ENCODE measurements around the gene PDCD2. TPM values are rescaled to one million over a fixed set of nuclear protein-coding genes. Genes with fewer than 3 reads are reported as not detected.

PDCD2 gene
- total and polyA plus RNA-seq, 4 donors: 19.6 to 28.3 (median 23.2) TPM

DNA sequence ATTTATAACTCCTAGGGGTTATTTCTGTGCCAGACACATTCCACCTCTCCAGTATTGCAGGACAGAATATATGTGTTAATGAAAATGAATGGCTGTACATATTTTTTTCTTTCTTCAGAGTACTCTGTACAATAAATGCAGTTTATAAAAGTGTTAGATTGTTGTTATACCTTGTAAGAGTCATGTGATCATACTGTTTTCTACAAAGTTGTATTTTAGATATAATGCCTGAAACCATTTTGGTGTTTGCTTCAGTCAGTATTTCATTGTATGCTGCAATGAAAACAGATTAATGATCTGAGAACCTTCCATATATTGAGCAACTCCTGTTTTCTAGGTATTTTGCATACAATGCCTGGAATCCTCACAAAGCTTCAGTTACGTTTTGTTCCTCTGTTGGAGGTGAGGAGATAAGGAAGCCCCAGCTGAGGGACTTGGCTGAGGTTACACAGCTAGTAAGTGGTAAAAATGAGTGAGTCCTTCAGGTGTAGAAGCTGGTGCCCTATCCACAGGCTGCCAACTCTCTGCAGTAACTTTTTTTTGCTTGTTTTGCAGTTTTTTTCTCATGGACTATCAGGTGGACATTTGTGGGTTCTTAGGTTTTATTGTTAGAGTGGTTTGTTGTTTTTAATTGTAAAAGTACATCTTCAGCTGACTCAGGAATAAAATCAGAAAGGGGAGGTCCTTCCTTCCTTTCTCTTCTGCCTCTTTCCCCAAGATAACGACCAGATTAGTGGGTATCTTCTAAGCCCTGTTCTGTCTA is 11.6 kb downstream of the PDCD2 start:
- no peaks in the 10 kb centered on the region for H3K4me1 ChIP-seq (ENCODE audit: control insufficient read depth in 4 of 4, insufficient read depth in 4 of 4, low read length in 3 of 4)
- H3K27ac ChIP-seq (ENCODE audit: low read depth in 1 of 2, low read length in 2 of 2): no peak overlapping the region
- TF ChIP-seq GABPA (IDR thresholded peaks at IDR 0.05 in 1 of 2, conservative IDR thresholded peaks at IDR 0.05 in 1 of 2) (no peak), FOXA1 (IDR thresholded peaks at IDR 0.05) (no peak), HNF4A (conservative IDR thresholded peaks at IDR 0.05) (no peak), NR2F2 (IDR thresholded peaks at IDR 0.05) (no peak), YY1 (IDR thresholded peaks at IDR 0.05) (no peak), FOXA2 (IDR thresholded peaks at IDR 0.05) (no peak), TAF1 (conservative IDR thresholded peaks at IDR 0.05) (no peak), EGR1 (IDR thresholded peaks at IDR 0.05; ENCODE audit: low read depth in 2 of 2) (no peak), RXRA (IDR thresholded peaks at IDR 0.05) (no peak), HNF4G (IDR thresholded peaks at IDR 0.05) (no peak), SP1 (IDR thresholded peaks at IDR 0.05) (no peak), JUND (IDR thresholded peaks at IDR 0.05) (no peak), RAD21 (IDR thresholded peaks at IDR 0.05) (no peak)
- TF ChIP-seq, protein P1, sequence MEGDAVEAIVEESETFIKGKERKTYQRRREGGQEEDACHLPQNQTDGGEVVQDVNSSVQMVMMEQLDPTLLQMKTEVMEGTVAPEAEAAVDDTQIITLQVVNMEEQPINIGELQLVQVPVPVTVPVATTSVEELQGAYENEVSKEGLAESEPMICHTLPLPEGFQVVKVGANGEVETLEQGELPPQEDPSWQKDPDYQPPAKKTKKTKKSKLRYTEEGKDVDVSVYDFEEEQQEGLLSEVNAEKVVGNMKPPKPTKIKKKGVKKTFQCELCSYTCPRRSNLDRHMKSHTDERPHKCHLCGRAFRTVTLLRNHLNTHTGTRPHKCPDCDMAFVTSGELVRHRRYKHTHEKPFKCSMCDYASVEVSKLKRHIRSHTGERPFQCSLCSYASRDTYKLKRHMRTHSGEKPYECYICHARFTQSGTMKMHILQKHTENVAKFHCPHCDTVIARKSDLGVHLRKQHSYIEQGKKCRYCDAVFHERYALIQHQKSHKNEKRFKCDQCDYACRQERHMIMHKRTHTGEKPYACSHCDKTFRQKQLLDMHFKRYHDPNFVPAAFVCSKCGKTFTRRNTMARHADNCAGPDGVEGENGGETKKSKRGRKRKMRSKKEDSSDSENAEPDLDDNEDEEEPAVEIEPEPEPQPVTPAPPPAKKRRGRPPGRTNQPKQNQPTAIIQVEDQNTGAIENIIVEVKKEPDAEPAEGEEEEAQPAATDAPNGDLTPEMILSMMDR (IDR thresholded peaks at IDR 0.05; ENCODE audit: low read depth, low read length, missing input control): no peak
- TF ChIP-seq, protein P2, sequence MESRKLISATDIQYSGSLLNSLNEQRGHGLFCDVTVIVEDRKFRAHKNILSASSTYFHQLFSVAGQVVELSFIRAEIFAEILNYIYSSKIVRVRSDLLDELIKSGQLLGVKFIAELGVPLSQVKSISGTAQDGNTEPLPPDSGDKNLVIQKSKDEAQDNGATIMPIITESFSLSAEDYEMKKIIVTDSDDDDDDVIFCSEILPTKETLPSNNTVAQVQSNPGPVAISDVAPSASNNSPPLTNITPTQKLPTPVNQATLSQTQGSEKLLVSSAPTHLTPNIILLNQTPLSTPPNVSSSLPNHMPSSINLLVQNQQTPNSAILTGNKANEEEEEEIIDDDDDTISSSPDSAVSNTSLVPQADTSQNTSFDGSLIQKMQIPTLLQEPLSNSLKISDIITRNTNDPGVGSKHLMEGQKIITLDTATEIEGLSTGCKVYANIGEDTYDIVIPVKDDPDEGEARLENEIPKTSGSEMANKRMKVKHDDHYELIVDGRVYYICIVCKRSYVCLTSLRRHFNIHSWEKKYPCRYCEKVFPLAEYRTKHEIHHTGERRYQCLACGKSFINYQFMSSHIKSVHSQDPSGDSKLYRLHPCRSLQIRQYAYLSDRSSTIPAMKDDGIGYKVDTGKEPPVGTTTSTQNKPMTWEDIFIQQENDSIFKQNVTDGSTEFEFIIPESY (IDR thresholded peaks at IDR 0.05): no peak
- TF ChIP-seq, protein P3, sequence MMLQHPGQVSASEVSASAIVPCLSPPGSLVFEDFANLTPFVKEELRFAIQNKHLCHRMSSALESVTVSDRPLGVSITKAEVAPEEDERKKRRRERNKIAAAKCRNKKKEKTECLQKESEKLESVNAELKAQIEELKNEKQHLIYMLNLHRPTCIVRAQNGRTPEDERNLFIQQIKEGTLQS (IDR thresholded peaks at IDR 0.05): no peak
- TF ChIP-seq, protein P4, sequence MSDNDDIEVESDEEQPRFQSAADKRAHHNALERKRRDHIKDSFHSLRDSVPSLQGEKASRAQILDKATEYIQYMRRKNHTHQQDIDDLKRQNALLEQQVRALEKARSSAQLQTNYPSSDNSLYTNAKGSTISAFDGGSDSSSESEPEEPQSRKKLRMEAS (IDR thresholded peaks at IDR 0.05): no peak
- TF ChIP-seq, protein P5, sequence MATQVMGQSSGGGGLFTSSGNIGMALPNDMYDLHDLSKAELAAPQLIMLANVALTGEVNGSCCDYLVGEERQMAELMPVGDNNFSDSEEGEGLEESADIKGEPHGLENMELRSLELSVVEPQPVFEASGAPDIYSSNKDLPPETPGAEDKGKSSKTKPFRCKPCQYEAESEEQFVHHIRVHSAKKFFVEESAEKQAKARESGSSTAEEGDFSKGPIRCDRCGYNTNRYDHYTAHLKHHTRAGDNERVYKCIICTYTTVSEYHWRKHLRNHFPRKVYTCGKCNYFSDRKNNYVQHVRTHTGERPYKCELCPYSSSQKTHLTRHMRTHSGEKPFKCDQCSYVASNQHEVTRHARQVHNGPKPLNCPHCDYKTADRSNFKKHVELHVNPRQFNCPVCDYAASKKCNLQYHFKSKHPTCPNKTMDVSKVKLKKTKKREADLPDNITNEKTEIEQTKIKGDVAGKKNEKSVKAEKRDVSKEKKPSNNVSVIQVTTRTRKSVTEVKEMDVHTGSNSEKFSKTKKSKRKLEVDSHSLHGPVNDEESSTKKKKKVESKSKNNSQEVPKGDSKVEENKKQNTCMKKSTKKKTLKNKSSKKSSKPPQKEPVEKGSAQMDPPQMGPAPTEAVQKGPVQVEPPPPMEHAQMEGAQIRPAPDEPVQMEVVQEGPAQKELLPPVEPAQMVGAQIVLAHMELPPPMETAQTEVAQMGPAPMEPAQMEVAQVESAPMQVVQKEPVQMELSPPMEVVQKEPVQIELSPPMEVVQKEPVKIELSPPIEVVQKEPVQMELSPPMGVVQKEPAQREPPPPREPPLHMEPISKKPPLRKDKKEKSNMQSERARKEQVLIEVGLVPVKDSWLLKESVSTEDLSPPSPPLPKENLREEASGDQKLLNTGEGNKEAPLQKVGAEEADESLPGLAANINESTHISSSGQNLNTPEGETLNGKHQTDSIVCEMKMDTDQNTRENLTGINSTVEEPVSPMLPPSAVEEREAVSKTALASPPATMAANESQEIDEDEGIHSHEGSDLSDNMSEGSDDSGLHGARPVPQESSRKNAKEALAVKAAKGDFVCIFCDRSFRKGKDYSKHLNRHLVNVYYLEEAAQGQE (IDR thresholded peaks at IDR 0.05): no peak
- H3K9me3 ChIP-seq (ENCODE audit: control insufficient read depth in 4 of 4, low read length in 3 of 4): no peaks in the 10 kb centered on the region
- H3K4me3 ChIP-seq (ENCODE audit: low read depth in 1 of 3, low read length in 3 of 3): no peak overlapping the region
- H3K27me3 ChIP-seq (ENCODE audit: control insufficient read depth in 4 of 4, insufficient read depth in 4 of 4, low read length in 3 of 4): no peaks in the 10 kb centered on the region
- no peak overlapping the region for H3K9ac ChIP-seq (ENCODE audit: low read depth in 1 of 2, low read length in 2 of 2)
- DNase-seq (ENCODE audit: low spot score): no peak
- peaks cover 5 to 59% (median 53%) of the 10 kb centered on the region in 4 donors for H3K36me3 ChIP-seq (ENCODE audit: control insufficient read depth in 4 of 4, insufficient read depth in 3 of 4, low read depth in 1 of 4, low read length in 3 of 4)
- 75% methylated on average over 2 of the region's 2 CpGs for WGBS
